ENCODE measurements around the gene HIC1. TPM values are rescaled to one million over a fixed set of nuclear protein-coding genes. Genes with fewer than 3 reads are reported as not detected.

HIC1 gene
- total and polyA plus RNA-seq, 2 donors: 19.2 to 31.4 TPM

DNA sequence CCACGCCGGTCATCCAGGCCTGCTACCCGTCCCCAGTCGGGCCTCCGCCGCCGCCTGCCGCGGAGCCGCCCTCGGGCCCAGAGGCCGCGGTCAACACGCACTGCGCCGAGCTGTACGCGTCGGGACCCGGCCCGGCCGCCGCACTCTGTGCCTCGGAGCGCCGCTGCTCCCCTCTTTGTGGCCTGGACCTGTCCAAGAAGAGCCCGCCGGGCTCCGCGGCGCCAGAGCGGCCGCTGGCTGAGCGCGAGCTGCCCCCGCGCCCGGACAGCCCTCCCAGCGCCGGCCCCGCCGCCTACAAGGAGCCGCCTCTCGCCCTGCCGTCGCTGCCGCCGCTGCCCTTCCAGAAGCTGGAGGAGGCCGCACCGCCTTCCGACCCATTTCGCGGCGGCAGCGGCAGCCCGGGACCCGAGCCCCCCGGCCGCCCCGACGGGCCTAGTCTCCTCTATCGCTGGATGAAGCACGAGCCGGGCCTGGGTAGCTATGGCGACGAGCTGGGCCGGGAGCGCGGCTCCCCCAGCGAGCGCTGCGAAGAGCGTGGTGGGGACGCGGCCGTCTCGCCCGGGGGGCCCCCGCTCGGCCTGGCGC lies 2.4 kb downstream of the HIC1 start:
- DNase-seq (ENCODE audit: extremely low spot score): no peak
- 16% methylated on average over 81 of the region's 81 CpGs for WGBS
- Histone ChIP-seq H3K4me3 (ENCODE audit: low read depth, low read length) (peak overlapping the region; percentile 54), H3K4me1 (ENCODE audit: insufficient read depth) (peaks cover 2% of the 10 kb centered on the region), H3K36me3 (ENCODE audit: insufficient read depth) (no peaks in the 10 kb centered on the region), H3K27ac (ENCODE audit: low read depth) (peak overlapping the region; percentile 76)

DNA sequence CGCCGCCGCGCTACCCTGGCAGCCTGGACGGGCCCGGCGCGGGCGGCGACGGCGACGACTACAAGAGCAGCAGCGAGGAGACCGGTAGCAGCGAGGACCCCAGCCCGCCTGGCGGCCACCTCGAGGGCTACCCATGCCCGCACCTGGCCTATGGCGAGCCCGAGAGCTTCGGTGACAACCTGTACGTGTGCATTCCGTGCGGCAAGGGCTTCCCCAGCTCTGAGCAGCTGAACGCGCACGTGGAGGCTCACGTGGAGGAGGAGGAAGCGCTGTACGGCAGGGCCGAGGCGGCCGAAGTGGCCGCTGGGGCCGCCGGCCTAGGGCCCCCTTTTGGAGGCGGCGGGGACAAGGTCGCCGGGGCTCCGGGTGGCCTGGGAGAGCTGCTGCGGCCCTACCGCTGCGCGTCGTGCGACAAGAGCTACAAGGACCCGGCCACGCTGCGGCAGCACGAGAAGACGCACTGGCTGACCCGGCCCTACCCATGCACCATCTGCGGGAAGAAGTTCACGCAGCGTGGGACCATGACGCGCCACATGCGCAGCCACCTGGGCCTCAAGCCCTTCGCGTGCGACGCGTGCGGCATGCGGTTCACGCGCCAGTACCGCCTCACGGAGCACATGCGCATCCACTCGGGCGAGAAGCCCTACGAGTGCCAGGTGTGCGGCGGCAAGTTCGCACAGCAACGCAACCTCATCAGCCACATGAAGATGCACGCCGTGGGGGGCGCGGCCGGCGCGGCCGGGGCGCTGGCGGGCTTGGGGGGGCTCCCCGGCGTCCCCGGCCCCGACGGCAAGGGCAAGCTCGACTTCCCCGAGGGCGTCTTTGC lies 3.1 kb downstream of the HIC1 start:
- peak overlapping the region; percentile 76 for H3K27ac ChIP-seq (ENCODE audit: low read depth)
- H3K4me3 ChIP-seq (ENCODE audit: low read depth, low read length): peak overlapping the region; percentile 54
- H3K4me1 ChIP-seq (ENCODE audit: insufficient read depth): peaks cover 2% of the 10 kb centered on the region
- no peaks in the 10 kb centered on the region for H3K36me3 ChIP-seq (ENCODE audit: insufficient read depth)
- WGBS: 38% methylated on average over 98 of the region's 98 CpGs
- DNase-seq (ENCODE audit: extremely low spot score): no peak

DNA sequence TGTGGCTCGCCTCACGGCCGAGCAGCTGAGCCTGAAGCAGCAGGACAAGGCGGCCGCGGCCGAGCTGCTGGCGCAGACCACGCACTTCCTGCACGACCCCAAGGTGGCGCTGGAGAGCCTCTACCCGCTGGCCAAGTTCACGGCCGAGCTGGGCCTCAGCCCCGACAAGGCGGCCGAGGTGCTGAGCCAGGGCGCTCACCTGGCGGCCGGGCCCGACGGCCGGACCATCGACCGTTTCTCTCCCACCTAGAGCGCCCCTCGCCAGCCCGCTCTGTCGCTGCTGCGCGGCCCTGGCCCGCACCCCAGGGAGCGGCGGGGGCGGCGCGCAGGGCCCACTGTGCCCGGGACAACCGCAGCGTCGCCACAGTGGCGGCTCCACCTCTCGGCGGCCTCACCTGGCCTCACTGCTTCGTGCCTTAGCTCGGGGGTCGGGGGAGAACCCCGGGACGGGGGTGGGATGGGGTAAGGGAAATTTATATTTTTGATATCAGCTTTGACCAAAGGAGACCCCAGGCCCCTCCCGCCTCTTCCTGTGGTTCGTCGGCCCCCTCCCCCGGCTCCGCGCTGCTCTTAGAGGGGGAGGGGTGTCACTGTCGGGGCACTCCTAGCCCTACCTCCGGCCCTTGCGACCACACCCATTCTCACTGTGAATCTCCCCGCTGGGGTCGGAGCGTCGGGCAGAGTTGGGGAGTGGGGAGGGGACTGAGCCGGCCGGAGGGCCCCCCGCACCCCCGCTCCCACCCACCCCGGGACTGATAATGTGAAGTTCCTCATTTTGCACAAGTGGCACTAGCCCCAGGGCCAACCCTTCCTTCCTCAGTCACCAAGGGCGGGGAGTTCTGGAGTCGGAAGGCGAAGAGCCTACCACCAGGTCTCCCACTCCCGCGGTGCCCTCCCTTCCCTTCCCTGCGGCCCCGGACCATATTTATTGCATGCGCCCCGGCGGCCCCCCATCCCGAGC lies 4.0 kb downstream of the HIC1 start:
- peaks cover 2% of the 10 kb centered on the region for H3K4me1 ChIP-seq (ENCODE audit: insufficient read depth)
- DNase-seq (ENCODE audit: extremely low spot score): no peak
- H3K4me3 ChIP-seq (ENCODE audit: low read depth, low read length): peak overlapping the region; percentile 15
- 24% methylated on average over 78 of the region's 78 CpGs for WGBS
- H3K36me3 ChIP-seq (ENCODE audit: insufficient read depth): no peaks in the 10 kb centered on the region
- peak overlapping the region; percentile 76 for H3K27ac ChIP-seq (ENCODE audit: low read depth)

DNA sequence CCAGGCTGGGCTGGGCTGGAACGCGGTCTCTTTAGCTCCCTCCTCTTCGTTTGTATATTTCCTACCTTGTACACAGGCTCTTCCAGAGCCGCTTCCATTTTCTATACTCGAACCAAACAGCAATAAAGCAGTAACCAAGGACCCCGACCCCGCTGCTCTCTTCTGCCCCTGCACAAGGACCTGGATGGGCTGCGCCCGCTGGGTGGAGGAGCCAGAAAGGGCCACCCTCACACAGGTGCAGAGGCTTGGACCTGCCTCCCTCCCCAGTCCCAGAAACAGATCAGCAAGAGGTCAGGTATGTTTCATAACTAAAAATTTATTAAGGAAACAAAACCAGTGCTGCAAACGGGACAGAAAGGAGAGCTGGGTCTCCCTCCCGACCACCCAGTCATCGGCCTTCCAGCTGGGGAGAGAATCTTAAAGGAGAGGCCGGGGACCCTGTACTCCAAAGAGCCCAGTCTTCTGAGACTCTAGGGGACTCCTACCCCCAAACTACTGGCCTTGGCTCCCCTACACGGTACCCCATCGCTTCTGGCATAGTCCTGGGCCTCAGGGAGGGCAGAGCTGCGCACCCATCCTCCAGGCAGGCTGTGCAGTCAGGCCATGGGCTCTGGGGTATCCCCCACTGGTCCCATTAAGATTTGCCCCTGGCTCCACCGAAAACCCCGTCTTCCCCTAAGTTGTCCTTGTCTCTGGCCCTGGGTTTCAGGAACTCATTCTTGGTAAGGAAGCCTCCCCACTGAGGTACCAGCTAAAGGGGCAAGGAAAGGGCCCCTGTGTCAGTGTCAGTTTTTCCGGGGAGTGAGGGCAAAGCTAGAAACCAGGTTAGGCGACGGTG lies 4.9 kb downstream of the HIC1 start:
- Histone ChIP-seq H3K36me3 (ENCODE audit: insufficient read depth) (no peaks in the 10 kb centered on the region), H3K27ac (ENCODE audit: low read depth) (peak overlapping the region; percentile 65), H3K4me3 (ENCODE audit: low read depth, low read length) (no peak overlapping the region), H3K4me1 (ENCODE audit: insufficient read depth) (peaks cover 2% of the 10 kb centered on the region)
- 57% methylated on average over 21 of the region's 21 CpGs for WGBS
- DNase-seq (ENCODE audit: extremely low spot score): no peak

DNA sequence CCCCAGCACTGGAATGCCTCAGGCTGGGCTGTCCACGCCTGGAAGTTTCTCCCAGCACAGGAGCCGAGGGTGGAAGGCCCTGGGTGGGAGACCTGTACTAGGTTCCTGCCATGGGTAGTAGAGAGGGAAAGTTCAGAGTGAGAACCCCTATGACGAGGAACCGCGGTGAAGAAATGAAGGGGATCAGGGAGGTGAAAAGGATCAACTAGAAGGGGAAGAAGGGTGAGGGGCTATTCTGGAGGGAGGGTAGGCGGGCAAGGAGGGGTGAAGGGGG lies 5.4 kb downstream of the HIC1 start:
- Histone ChIP-seq H3K4me1 (ENCODE audit: insufficient read depth) (peaks cover 2% of the 10 kb centered on the region), H3K36me3 (ENCODE audit: insufficient read depth) (no peaks in the 10 kb centered on the region), H3K4me3 (ENCODE audit: low read depth, low read length) (no peak overlapping the region), H3K27ac (ENCODE audit: low read depth) (peak overlapping the region; percentile 65)
- 69% methylated on average over 6 of the region's 6 CpGs for WGBS
- DNase-seq (ENCODE audit: extremely low spot score): no peak

DNA sequence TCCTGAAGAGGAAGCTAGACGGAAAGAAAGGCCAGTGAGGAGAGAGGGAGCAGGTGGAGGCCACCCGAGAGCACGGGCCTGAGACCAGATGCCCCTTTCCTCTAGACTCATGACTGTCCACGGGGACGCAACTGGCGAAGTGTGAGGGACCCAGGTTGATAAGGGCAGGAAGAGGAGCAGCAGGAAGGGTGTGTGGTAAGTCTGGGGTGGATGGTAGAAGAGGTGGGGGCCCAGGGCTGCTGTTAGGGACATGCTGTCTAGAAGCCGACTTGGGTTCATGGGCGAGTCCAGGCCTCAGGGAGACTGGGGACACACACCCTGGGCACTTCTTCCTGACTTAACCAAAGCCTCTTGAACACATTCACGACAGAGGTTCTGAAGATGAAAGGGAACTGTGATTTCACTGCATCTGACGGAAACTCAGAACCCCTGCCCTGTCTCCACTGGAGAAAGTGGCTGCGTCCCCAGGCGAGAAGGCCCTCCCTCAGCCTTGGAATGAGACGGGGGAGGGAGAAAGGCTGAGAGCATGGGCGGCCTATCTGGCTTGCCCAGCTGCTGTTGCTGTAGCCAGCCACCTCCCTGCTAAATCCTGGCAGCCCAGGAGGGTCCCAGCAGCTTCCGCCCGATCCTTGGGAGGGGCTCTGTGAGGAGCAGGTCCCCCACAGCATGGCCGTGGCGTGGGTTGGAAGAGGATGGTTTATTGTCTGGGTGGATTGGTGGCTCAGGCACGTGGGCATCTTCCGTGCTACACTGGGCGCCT lies 6.0 kb downstream of the HIC1 start:
- DNase-seq (ENCODE audit: extremely low spot score): no peak
- no peaks in the 10 kb centered on the region for H3K36me3 ChIP-seq (ENCODE audit: insufficient read depth)
- no peak overlapping the region for H3K4me3 ChIP-seq (ENCODE audit: low read depth, low read length)
- H3K4me1 ChIP-seq (ENCODE audit: insufficient read depth): peaks cover 2% of the 10 kb centered on the region
- 37% methylated on average over 21 of the region's 21 CpGs for WGBS
- peak overlapping the region; percentile 65 for H3K27ac ChIP-seq (ENCODE audit: low read depth)

DNA sequence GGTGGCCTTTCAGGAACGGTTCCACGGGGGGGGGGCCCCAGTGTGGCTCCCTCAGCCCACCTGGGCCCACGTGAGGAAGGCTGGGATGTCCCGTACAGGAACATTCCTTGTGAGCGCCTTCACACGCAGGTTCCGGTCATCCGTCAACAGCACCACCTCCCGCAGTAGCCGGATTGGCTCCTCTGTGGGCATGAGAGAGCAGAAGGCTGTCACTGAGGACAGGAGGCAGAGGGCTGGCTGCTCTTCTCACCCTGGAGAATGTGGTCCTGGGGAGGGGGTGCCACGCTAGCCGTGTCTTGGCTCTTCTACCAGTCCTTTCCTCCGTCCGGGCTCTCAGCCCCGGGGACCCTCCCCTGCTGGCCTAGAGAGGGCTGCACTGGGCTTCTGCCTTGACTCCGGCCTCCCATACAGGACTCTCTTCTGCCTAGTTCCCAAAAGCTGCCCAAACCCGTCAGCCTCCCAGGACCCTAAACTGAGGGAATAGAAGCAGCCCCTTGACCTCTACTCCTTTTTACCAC lies 6.6 kb downstream of the HIC1 start:
- 55% methylated on average over 17 of the region's 17 CpGs for WGBS
- H3K27ac ChIP-seq (ENCODE audit: low read depth): peak overlapping the region; percentile 65
- DNase-seq (ENCODE audit: extremely low spot score): no peak
- no peaks in the 10 kb centered on the region for H3K36me3 ChIP-seq (ENCODE audit: insufficient read depth)
- H3K4me3 ChIP-seq (ENCODE audit: low read depth, low read length): no peak overlapping the region
- peaks cover 2% of the 10 kb centered on the region for H3K4me1 ChIP-seq (ENCODE audit: insufficient read depth)

DNA sequence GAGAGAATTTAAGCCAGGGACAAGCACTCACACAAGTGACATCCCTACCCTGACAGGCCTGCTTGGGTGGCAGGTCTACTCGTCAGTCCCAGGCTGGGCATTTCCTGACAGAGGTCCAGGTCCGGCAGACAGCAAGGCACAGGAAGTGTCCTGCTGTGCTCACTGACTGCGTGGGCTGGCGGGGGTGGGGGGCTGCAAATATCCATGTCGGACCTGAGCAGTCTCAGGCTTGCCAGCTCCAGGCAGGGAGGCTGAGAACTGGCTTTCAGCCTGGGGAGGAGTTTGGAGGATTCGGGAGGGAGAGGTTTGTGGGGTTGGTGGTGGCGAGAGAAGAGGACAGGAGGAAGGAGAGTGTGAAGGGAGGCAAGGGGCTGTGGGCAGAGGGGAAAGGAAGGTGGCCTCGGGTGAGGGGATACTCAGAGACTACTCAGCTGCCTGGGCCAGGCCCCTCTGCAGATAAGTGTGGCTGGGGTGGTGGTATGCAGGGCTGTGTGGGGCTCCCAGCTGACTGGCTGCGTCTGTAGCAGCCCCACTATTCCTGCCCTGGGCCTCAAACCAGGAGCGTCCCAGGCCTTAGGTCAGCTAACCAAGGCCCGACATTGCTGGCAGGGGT lies 7.8 kb downstream of the HIC1 start:
- no peak overlapping the region for H3K4me3 ChIP-seq (ENCODE audit: low read depth, low read length)
- H3K4me1 ChIP-seq (ENCODE audit: insufficient read depth): no peaks in the 10 kb centered on the region
- H3K36me3 ChIP-seq (ENCODE audit: insufficient read depth): no peaks in the 10 kb centered on the region
- H3K27ac ChIP-seq (ENCODE audit: low read depth): peak overlapping the region; percentile 86
- 25% methylated on average over 11 of the region's 11 CpGs for WGBS
- DNase-seq (ENCODE audit: extremely low spot score): no peak

DNA sequence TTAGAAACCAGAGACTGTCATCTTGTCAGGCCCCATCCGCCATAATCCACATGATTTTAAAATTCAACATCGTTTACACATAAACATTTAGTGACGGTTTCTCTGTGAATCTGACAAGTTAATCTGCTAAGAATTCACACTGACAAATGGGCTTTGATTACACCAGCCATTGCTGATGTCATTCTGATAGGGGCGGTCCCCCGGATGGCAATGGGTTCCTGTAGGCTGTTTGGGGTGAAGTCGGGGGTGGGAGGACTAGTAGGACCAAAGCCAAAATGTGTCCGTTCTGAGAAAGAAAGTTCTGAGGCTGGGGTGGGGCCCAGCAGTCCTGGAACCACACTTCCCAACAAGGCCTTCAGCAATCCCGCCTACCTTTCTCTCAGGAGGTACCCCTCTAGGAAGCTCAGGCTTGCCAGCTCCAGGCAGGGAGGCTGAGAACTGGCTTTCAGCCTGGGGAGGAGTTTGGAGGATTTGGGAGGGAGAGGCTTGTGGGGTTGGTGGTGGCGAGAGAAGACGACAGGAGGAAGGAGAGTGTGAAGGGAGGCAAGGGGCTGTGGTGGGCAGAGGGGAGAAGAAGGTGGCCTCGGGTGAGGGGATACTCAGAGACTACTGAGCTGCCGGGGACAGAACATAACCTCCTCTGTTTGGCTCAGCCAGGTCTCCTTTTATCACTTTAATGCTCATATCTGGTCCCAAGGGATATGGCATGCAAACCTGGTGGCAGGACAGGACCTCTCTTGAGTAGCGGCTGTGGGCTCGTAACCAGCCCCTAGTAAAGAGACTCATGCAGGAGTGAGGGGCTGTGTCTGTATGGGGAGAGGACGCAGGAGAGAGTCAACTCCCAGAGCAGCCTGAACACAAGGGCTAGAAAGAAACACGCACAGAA lies 8.6 kb downstream of the HIC1 start:
- DNase-seq (ENCODE audit: extremely low spot score): no peak
- 40% methylated on average over 16 of the region's 16 CpGs for WGBS

DNA sequence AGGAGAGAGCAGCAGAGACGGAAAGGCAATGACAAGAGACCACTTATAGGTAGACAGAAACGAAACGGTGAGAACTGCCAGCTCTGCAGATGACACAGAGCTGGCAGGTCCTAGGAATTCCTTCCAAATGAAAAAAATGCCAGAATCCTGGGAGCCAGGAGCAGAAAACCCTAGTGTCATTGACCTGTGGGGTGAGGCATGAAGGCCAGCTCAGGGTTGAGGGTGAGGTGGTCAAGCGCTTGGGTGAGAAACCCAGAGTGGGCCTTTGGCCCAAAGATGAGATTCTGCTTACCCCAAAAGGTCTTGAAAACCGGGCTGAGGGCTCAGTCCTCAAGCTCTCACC lies 9.2 kb downstream of the HIC1 start:
- Histone ChIP-seq H3K4me1 (ENCODE audit: insufficient read depth) (no peaks in the 10 kb centered on the region), H3K27ac (ENCODE audit: low read depth) (peak overlapping the region; percentile 73), H3K4me3 (ENCODE audit: low read depth, low read length) (no peak overlapping the region), H3K36me3 (ENCODE audit: insufficient read depth) (no peaks in the 10 kb centered on the region)
- DNase-seq (ENCODE audit: extremely low spot score): no peak
- WGBS: 47% methylated on average over 5 of the region's 5 CpGs

More for the DNA sequence above, 8.6 kb downstream of the HIC1 start:
- Histone ChIP-seq H3K4me1 (ENCODE audit: insufficient read depth) (no peaks in the 10 kb centered on the region), H3K27ac (ENCODE audit: low read depth) (peak overlapping the region; percentile 73), H3K36me3 (ENCODE audit: insufficient read depth) (no peaks in the 10 kb centered on the region), H3K4me3 (ENCODE audit: low read depth, low read length) (no peak overlapping the region)

DNA sequence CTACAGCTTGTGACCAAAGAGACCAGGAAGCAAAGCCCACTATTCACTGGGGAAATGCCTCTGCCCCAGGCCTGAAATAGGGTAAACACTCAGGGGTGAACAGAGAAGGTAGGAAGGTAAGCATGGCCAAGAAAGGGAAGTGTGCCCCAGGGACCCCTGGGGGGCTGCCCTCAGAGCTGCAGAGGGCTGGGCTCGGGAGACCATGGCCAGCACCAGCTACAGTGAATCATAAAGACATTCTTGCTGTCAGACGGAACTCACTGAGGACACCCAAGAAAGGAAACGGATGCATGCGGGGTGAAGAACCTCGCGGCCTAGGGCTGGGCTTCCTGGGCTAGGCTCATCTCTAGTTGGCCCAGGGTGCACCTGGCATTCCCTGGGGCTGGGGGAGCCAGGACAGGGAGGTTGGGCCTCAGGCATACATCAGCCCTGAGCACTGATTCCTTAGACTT lies 9.6 kb downstream of the HIC1 start:
- Histone ChIP-seq H3K27ac (ENCODE audit: low read depth) (peak overlapping the region; percentile 82), H3K4me1 (ENCODE audit: insufficient read depth) (no peaks in the 10 kb centered on the region), H3K4me3 (ENCODE audit: low read depth, low read length) (no peak overlapping the region), H3K36me3 (ENCODE audit: insufficient read depth) (no peaks in the 10 kb centered on the region)
- no peak for DNase-seq (ENCODE audit: extremely low spot score)
- 46% methylated on average over 6 of the region's 6 CpGs for whole genome bisulfite sequencing

Measured in urinary bladder (tissue), 4 donors.